ENCODE measurements around the gene MAP3K13. TPM values are rescaled to one million over a fixed set of nuclear protein-coding genes. Genes with fewer than 3 reads are reported as not detected.

The MAP3K13 gene
- total RNA-seq, 2 donors from 2014 or later: 9.4 to 12.6 TPM

DNA sequence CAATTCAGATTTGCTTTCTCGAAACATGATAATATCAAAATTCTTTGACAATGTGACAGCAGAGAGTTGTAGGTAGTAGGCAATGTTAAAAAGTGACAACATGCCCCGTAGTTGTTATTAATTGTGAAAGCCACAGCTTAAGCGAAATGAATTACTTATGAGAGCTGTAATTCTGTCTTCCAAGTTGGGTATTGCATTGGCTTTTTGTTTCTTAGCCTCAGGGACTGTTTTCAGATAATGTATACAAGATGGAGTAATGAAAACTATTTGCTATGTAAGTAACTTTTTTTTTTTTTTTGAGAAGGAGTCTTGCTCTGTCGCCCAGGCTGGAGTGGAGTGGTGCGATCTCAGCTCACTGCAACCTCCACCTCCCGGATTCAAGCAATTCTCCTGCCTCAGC is 43.1 kb upstream of the MAP3K13 start:
- TF ChIP-seq, protein P1, sequence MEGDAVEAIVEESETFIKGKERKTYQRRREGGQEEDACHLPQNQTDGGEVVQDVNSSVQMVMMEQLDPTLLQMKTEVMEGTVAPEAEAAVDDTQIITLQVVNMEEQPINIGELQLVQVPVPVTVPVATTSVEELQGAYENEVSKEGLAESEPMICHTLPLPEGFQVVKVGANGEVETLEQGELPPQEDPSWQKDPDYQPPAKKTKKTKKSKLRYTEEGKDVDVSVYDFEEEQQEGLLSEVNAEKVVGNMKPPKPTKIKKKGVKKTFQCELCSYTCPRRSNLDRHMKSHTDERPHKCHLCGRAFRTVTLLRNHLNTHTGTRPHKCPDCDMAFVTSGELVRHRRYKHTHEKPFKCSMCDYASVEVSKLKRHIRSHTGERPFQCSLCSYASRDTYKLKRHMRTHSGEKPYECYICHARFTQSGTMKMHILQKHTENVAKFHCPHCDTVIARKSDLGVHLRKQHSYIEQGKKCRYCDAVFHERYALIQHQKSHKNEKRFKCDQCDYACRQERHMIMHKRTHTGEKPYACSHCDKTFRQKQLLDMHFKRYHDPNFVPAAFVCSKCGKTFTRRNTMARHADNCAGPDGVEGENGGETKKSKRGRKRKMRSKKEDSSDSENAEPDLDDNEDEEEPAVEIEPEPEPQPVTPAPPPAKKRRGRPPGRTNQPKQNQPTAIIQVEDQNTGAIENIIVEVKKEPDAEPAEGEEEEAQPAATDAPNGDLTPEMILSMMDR (IDR thresholded peaks at IDR 0.05): no peak
- Histone ChIP-seq H3K27ac (no peak overlapping the region), H3K4me3 (no peak overlapping the region), H3K27me3 (no peaks in the 10 kb centered on the region), H3K36me3 (no peaks in the 10 kb centered on the region), H3K4me1 (no peaks in the 10 kb centered on the region), H3K9me3 (no peaks in the 10 kb centered on the region)
- no peak for DNase-seq (ENCODE audit: low spot score)

DNA sequence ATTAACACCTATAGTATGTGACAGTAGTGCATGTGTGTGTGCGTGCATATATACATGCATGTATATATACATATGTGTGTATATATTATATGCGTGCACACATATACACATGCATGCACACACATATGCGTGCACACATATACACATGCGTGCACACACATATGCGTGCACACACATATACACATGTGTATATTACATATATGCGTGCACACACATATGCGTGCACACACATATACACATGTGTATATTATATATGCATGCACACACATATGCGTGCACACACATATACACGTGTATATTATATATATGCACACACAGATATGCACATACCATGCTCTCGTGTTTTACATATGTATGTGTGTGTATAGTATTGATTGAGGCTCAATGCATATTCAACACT is 42.0 kb upstream of the MAP3K13 start:
- TF ChIP-seq, protein P1 (IDR thresholded peaks at IDR 0.05): no peak
- DNase-seq (ENCODE audit: low spot score): no peak
- H3K9me3 ChIP-seq: no peaks in the 10 kb centered on the region
- H3K36me3 ChIP-seq: no peaks in the 10 kb centered on the region
- no peak overlapping the region for H3K4me3 ChIP-seq
- no peak overlapping the region for H3K27ac ChIP-seq
- no peaks in the 10 kb centered on the region for H3K4me1 ChIP-seq
- H3K27me3 ChIP-seq: no peaks in the 10 kb centered on the region

DNA sequence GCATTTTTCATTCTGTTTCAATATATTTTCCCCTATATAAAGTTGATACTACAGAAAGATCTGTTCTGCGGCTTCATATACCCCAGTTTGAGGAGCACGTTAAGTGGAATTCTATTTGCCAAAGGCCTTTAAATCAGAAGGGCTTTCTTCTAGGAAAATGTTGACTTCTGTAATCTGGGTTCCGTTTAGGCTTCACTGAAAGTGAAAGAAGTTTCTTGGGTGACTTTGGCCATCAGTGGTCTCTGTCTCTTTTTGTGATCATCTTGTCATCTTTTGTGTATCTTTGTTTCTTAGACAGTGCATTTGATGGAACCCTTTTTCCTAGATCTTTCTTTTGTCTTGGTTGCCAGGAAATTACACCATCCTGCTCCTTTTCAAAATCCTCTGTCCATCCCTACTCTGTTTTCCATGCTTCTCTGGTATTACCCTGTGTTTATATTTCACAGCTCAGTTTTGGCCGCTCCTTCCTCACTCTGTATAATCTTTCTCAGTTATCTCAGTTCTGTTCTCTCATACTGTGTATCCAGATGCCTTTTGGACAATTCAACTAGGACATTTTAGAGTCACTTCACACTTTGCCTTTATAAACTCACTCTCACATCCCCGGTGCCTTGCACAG is 40.7 kb upstream of the MAP3K13 start:
- Histone ChIP-seq H3K27me3 (no peaks in the 10 kb centered on the region), H3K4me3 (no peak overlapping the region), H3K27ac (no peak overlapping the region), H3K4me1 (no peaks in the 10 kb centered on the region), H3K9me3 (no peaks in the 10 kb centered on the region), H3K36me3 (no peaks in the 10 kb centered on the region)
- DNase-seq (ENCODE audit: low spot score): no peak
- TF ChIP-seq, protein P1 (IDR thresholded peaks at IDR 0.05): no peak

DNA sequence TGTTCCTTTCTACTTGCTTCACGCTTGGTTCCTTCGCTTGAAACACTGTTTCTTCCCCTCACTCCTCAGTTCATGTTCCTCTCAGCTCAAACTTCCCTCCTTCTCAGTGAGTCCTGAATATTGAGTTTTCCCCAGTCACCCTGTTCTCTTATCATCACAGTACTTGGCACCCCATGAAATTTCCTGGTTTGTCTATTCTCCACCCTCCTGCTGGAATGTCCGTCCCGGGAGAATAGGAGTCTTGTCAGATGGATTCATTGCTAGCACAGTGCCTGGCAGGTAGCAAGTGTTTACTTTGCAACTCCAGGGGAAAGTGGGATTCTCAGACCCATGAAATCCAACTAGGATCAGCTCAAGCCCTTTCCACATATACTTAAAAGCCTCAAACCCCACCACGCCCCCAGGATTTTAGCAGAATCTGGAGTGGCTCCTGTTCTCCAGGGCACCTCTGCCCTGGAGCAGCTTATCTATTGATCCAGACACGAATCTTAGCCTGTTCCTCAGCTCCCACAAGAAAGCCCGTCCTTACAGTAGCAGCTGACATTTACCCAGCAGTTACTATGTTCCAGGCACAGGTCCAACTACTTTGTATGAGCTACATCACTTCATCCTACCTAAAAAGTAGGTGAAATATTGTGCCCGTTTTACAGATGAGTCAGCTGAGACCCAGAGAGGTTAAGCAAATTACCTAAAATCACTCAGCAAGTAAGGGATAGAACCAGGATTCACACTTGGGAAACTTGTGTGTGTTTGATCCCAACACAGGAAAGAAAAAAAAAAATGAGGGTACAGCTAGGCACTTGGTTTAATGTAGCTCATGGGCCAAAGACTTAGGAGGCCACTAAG is 36.8 kb upstream of the MAP3K13 start:
- no peaks in the 10 kb centered on the region for H3K9me3 ChIP-seq
- DNase-seq (ENCODE audit: low spot score): no peak
- H3K4me3 ChIP-seq: no peak overlapping the region
- TF ChIP-seq, protein P1 (IDR thresholded peaks at IDR 0.05): no peak
- no peaks in the 10 kb centered on the region for H3K36me3 ChIP-seq
- no peaks in the 10 kb centered on the region for H3K27me3 ChIP-seq
- H3K4me1 ChIP-seq: no peaks in the 10 kb centered on the region
- no peak overlapping the region for H3K27ac ChIP-seq

DNA sequence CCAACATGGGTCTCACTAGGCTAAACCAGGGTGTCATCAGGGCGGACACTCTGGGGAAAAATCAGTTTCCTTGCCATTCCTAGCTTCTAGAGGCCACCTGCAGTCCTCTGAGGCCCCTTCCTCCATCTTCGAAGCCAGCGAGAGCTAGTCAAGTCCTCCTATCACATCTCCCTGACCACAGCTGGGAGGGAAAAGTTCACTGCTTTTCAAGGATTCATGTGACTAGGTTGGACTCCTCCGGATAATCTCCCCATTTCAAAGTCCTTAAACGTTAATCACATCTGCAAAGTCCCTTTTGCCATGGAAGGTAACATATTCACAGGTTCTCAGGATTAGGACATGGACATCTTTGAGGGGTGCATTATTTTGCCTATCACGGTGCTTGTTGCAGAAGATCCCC is 35.9 kb upstream of the MAP3K13 start:
- H3K27me3 ChIP-seq: no peaks in the 10 kb centered on the region
- no peaks in the 10 kb centered on the region for H3K9me3 ChIP-seq
- H3K4me3 ChIP-seq: no peak overlapping the region
- TF ChIP-seq, protein P1 (IDR thresholded peaks at IDR 0.05): no peak
- H3K4me1 ChIP-seq: no peaks in the 10 kb centered on the region
- no peak overlapping the region for H3K27ac ChIP-seq
- DNase-seq (ENCODE audit: low spot score): no peak
- no peaks in the 10 kb centered on the region for H3K36me3 ChIP-seq

All from right atrium auricular region (tissue), 2 donors.